ENCODE measurements around the gene SMG9. TPM values are rescaled to one million over a fixed set of nuclear protein-coding genes. Genes with fewer than 3 reads are reported as not detected.

Gene SMG9
- total and polyA plus RNA-seq, 5 experiments from 2014 or later: 3.4 to 51.9 (median 8.3) TPM

DNA sequence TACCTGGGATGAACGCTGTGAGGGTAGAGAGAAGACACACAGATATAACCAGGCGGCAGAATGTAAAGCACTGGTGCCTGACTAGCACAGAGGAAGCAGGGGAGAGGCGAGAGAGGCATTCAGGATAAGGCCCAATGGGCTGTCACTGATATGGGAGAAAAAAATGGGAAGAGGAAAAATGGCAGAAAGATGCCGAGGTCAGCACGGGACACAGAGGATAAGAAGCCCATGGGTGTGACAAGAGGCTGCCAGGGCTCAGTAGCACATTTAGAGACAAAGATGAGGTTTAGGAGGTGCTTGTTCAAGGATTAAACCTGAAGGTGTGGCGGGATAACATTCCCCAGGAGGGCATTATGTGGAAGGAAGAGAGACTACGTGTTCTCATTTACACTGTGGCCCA, 5.6 kb downstream of the SMG9 start:
- POLR2A ChIA-PET: no interaction called here
- Mint-ChIP-seq H3K4me3 (no peak overlapping the region), H3K36me3 (peaks cover 0 to 70% (median 32%) of the 10 kb centered on the region in 3 donors), H3K27me3 (no peaks in the 10 kb centered on the region), H3K9me3 (no peaks in the 10 kb centered on the region), H3K4me1 (peaks cover 12 to 43% (median 34%) of the 10 kb centered on the region in 4 donors), H3K27ac (peak overlapping the region in 5 of 10 donors; percentile 2 to 77 (median 13))
- ATAC-seq (no peak), DNase-seq (peak in 1 of 10 donors; percentile 3)

GRCh38 chr19:43748685-43749084, 6.1 kb downstream of the SMG9 start:
- DNase-seq: no peak
- no peaks in the 10 kb centered on the region for H3K27me3 Mint-ChIP-seq
- no peaks in the 10 kb centered on the region for H3K9me3 Mint-ChIP-seq
- peak overlapping the region in 4 of 10 donors; percentile 2 to 87 (median 42) for H3K27ac Mint-ChIP-seq
- no peak overlapping the region for H3K4me3 Mint-ChIP-seq
- peaks cover 9 to 42% (median 30%) of the 10 kb centered on the region in 4 donors for H3K4me1 Mint-ChIP-seq
- POLR2A ChIA-PET: no interaction called here
- ATAC-seq: no peak
- H3K36me3 Mint-ChIP-seq: peaks cover 0 to 75% (median 35%) of the 10 kb centered on the region in 3 donors

GRCh38 chr19:43748205-43748594, 6.6 kb downstream of the SMG9 start:
- DNase-seq: peak in 1 of 10 donors; percentile 18
- no peaks in the 10 kb centered on the region for H3K9me3 Mint-ChIP-seq
- H3K27me3 Mint-ChIP-seq: no peaks in the 10 kb centered on the region
- ATAC-seq: no peak
- H3K4me3 Mint-ChIP-seq: no peak overlapping the region
- peak overlapping the region in 7 of 10 donors; percentile 13 to 87 (median 70) for H3K27ac Mint-ChIP-seq
- peaks cover 0 to 78% (median 35%) of the 10 kb centered on the region in 3 donors for H3K36me3 Mint-ChIP-seq
- POLR2A ChIA-PET: no interaction called here
- H3K4me1 Mint-ChIP-seq: peaks cover 9 to 38% (median 26%) of the 10 kb centered on the region in 4 donors

- Mint-ChIP-seq H3K4me3 (peak overlapping the region in 1 of 10 donors; percentile 41), H3K27ac (peak overlapping the region in 6 of 10 donors; percentile 20 to 83 (median 62)), H3K27me3 (no peaks in the 10 kb centered on the region), H3K36me3 (peaks cover 0 to 83% (median 35%) of the 10 kb centered on the region in 3 donors), H3K9me3 (no peaks in the 10 kb centered on the region), H3K4me1 (peaks cover 9 to 32% (median 22%) of the 10 kb centered on the region in 4 donors)
- ATAC-seq: no peak
- no peak for DNase-seq
- POLR2A ChIA-PET: interaction anchor here (0.7 to 1.4 kb wide), 2 partner anchors 30 to 37 kb away, joined by 3 to 4 read pairs; no protein-coding TSS in a partner anchor
Measured at GRCh38 chr19:43747557-43748204, 7.1 kb downstream of the SMG9 start.

- no peak for ATAC-seq
- peaks cover 6 to 18% (median 8%) of the 10 kb centered on the region in 4 donors for H3K4me1 Mint-ChIP-seq
- peaks cover 0 to 87% (median 31%) of the 10 kb centered on the region in 3 donors for H3K36me3 Mint-ChIP-seq
- no peaks in the 10 kb centered on the region for H3K9me3 Mint-ChIP-seq
- no peak overlapping the region for H3K4me3 Mint-ChIP-seq
- H3K27me3 Mint-ChIP-seq: no peaks in the 10 kb centered on the region
- peak overlapping the region in 1 of 10 donors; percentile 59 for H3K27ac Mint-ChIP-seq
- DNase-seq: no peak
- POLR2A ChIA-PET: no interaction called here
Measured at GRCh38 chr19:43743059-43743458, 11.7 kb downstream of the SMG9 start.

DNA sequence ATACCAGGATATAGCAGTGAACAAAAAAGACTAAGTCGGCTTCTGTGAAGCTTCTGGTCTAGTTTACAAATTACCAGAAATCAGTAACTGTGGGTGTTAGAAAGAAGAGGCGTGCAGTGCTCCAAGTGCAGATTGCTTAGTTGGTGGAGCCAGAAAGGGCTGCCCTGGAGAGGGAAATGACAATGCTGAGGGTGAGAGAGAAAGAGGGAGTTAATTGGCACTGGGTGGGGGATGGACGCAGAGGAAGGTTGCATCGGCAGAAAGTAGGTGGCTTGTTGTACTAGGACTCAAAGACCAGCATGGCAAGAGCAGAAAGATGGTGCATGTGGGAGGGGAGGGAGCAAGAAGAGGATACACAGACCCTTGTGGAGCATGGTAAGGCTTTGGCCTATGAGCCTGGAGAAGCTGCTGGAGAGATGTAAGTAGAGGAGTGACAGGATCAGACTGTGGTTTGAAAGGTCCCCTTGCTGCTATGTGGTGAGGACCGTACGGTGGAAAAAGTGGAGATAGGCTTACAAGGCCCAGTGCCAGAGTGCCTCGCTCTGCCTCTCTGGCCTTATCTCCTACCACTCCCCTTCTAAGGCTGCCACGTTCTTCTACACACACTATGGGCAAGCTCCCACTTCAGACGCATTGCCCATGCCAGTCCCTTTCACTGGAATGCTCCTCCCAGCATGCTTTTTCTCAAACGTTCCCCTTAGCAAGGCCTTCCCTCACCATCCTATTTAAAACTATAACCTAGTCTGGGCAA, 13.5 kb downstream of the SMG9 start:
- Mint-ChIP-seq H3K4me1 (peaks cover 4 to 15% (median 6%) of the 10 kb centered on the region in 4 donors), H3K9me3 (no peaks in the 10 kb centered on the region), H3K27ac (no peak overlapping the region), H3K27me3 (no peaks in the 10 kb centered on the region), H3K4me3 (no peak overlapping the region), H3K36me3 (peaks cover 0 to 86% (median 33%) of the 10 kb centered on the region in 3 donors)
- ATAC-seq (no peak), DNase-seq (peak in 1 of 10 donors; percentile 28)
- POLR2A ChIA-PET: interaction anchor here (0.9 kb wide), 1 partner anchor 44 kb away, joined by 3 read pairs; no protein-coding TSS in a partner anchor

- Mint-ChIP-seq H3K27me3 (no peaks in the 10 kb centered on the region), H3K4me1 (peaks cover 0 to 7% (median 2%) of the 10 kb centered on the region in 4 donors), H3K36me3 (peaks cover 0 to 85% (median 27%) of the 10 kb centered on the region in 3 donors), H3K4me3 (no peak overlapping the region), H3K27ac (peak overlapping the region in 2 of 10 donors; percentile 28 to 35), H3K9me3 (no peaks in the 10 kb centered on the region)
- no peak for ATAC-seq
- POLR2A ChIA-PET: interaction anchor here (0.7 kb wide), 1 partner anchor 34 kb away, joined by 3 read pairs; no protein-coding TSS in a partner anchor
- peak in 1 of 10 donors; percentile 45 for DNase-seq
Measured at GRCh38 chr19:43739439-43740235, 15.1 kb downstream of the SMG9 start.

- H3K4me1 Mint-ChIP-seq: peaks cover 0 to 4% (median 1%) of the 10 kb centered on the region in 4 donors
- no peaks in the 10 kb centered on the region for H3K27me3 Mint-ChIP-seq
- H3K36me3 Mint-ChIP-seq: peaks cover 0 to 84% (median 24%) of the 10 kb centered on the region in 3 donors
- peak overlapping the region in 3 of 10 donors; percentile 65 to 82 (median 81) for H3K27ac Mint-ChIP-seq
- POLR2A ChIA-PET: no interaction called here
- no peak for ATAC-seq
- no peak overlapping the region for H3K4me3 Mint-ChIP-seq
- no peaks in the 10 kb centered on the region for H3K9me3 Mint-ChIP-seq
- DNase-seq: peak in 1 of 10 donors; percentile 16
Measured at GRCh38 chr19:43738780-43739211, 16.0 kb downstream of the SMG9 start.

DNA sequence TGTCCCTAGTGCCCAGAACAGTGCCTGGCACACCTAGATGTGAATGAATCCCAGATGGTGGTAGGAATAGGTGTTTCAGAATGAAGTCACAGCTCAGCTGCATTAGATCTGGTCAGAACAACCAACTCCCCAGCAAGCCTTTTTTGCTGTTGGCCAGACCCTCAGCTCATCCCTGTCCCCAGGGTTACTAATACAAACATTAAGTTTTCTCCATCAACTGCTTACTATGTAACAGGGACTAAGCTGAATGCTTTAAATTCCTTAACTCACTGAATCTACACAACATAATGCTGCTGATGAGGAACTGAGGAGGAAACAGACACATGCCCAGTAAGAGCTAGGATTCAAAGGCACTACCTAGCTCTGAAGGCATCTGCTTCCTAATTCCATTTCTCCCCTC, 18.8 kb downstream of the SMG9 start:
- POLR2A ChIA-PET: interaction anchor here (0.6 kb wide), 1 partner anchor 1016 kb away, joined by 3 read pairs; no protein-coding TSS in a partner anchor
- H3K36me3 Mint-ChIP-seq: peaks cover 0 to 91% (median 32%) of the 10 kb centered on the region in 3 donors
- peak overlapping the region in 3 of 10 donors; percentile 33 to 83 (median 64) for H3K27ac Mint-ChIP-seq
- H3K4me3 Mint-ChIP-seq: no peak overlapping the region
- no peaks in the 10 kb centered on the region for H3K27me3 Mint-ChIP-seq
- H3K4me1 Mint-ChIP-seq: peaks cover 0 to 10% (median 3%) of the 10 kb centered on the region in 4 donors
- no peaks in the 10 kb centered on the region for H3K9me3 Mint-ChIP-seq
- ATAC-seq: no peak
- no peak for DNase-seq

DNA sequence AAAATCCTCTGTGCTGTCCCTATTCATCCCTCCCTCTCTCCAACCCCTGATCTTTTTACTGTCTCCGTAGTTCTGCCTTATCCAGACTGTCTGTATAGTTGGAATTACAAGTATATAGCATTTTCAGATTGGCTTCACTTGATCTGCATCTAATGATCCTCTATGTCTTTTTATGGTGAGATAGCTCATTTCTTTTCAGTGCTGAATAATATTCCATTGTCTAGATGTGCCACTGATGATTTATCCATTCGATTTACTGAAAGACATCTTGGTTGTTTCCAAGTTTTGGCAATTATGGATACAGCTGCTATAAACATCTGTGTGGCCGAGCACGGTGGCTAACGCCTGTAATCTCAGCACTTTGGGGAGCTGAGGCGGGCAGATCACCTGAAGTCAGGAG, 19.7 kb downstream of the SMG9 start:
- DNase-seq (no peak), ATAC-seq (no peak)
- Mint-ChIP-seq H3K4me1 (peaks cover 0 to 10% (median 3%) of the 10 kb centered on the region in 4 donors), H3K27me3 (no peaks in the 10 kb centered on the region), H3K4me3 (no peak overlapping the region), H3K36me3 (peaks cover 0 to 89% (median 32%) of the 10 kb centered on the region in 3 donors), H3K9me3 (no peaks in the 10 kb centered on the region), H3K27ac (peak overlapping the region in 1 of 10 donors; percentile 30)
- POLR2A ChIA-PET: no interaction called here

DNA sequence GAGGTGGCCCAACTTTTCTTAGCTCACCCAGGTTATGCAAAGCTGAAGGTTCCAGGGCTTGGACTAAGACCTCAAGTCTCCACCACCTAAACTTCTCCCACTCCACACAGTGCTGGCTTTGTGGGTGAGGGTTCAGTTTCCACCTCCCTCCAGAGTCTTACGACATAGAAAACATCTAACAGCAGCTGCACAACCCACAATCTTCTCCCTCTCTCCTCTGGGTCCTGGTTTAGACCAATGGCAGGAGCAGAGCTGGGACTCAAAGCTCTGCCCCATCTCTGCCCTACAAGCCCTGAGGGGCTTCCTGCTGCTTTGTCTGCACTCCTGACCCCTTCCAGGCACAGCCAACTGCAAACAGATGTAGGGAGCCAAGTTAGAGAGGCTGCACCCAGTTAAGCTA, 22.9 kb downstream of the SMG9 start:
- Mint-ChIP-seq H3K4me1 (peaks cover 0 to 15% (median 2%) of the 10 kb centered on the region in 4 donors), H3K9me3 (no peaks in the 10 kb centered on the region), H3K4me3 (no peak overlapping the region), H3K36me3 (peaks cover 0 to 78% (median 35%) of the 10 kb centered on the region in 3 donors), H3K27me3 (no peaks in the 10 kb centered on the region), H3K27ac (peak overlapping the region in 6 of 10 donors; percentile 25 to 70 (median 38))
- ATAC-seq: no peak
- DNase-seq: no peak
- POLR2A ChIA-PET: interaction anchor here (0.6 kb wide), 1 partner anchor 111 kb away, joined by 3 read pairs; no protein-coding TSS in a partner anchor

- H3K9me3 Mint-ChIP-seq: no peaks in the 10 kb centered on the region
Measured at GRCh38 chr19:43731346-43731745, 23.4 kb downstream of the SMG9 start.

More at GRCh38 chr19:43731346-43731745, 23.4 kb downstream of the SMG9 start:
- no peak overlapping the region for H3K27ac Mint-ChIP-seq
- H3K4me3 Mint-ChIP-seq: no peak overlapping the region
- DNase-seq (no peak), ATAC-seq (no peak)
- POLR2A ChIA-PET: no interaction called here
- H3K36me3 Mint-ChIP-seq: peaks cover 0 to 73% (median 30%) of the 10 kb centered on the region in 3 donors
- H3K4me1 Mint-ChIP-seq: peaks cover 0 to 18% (median 2%) of the 10 kb centered on the region in 4 donors
- no peaks in the 10 kb centered on the region for H3K27me3 Mint-ChIP-seq

Data from naive thymus-derived CD8-positive, alpha-beta T cell (primary cell).